NCI-H146 (cell line): Measurements from ENCODE around the gene RNF32.
"Not testable (repeated sequence)": the region's sequence is repeated elsewhere in the genome, so short reads cannot be mapped to it uniquely, and the experiment has no call there.

Experiments
- DNase-seq: peaks from one replicate; lab custom pipeline; 2025; lab: John Stamatoyannopoulos, UW

The RNF32 gene

DNA sequence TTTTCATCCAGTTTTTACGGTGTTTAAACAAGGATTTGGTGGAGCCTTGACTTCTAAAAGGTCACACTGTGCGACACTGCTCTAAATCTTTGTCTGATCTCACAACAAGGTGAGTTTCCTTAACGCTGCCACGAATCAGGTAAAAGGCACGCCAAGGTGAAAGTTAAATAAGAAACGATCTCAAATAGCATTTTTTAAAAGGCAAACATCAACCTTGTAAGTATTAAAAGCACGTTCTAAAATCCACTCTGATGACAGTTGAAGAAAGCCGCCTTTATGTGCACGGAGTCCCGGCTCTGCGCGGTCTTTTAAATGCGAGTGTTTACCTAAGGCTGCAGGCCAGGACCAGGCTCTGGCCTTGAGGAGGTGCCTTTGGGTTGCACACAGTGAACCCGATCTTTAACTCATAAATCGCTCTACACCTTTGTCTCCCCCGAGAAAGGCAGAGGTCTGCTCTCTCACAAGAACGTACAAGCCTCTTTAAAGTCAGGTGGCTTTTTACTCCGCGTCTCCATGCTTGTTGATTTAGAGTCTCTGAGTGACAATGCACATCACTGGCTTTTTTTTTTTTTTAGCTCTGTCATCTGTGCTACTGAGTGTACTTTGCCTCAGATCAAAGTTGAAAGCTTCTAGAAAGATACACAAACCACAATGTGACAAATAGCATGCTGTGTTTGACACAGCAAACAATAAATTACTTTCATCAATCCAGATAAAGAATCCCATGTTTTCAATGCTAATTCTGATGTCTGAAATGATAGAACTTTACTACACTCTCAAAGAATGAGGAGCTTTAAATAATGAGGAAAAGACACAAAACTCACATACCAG lies 25.9 kb upstream of the RNF32 start:
- peak; percentile 40 for DNase-seq

DNA sequence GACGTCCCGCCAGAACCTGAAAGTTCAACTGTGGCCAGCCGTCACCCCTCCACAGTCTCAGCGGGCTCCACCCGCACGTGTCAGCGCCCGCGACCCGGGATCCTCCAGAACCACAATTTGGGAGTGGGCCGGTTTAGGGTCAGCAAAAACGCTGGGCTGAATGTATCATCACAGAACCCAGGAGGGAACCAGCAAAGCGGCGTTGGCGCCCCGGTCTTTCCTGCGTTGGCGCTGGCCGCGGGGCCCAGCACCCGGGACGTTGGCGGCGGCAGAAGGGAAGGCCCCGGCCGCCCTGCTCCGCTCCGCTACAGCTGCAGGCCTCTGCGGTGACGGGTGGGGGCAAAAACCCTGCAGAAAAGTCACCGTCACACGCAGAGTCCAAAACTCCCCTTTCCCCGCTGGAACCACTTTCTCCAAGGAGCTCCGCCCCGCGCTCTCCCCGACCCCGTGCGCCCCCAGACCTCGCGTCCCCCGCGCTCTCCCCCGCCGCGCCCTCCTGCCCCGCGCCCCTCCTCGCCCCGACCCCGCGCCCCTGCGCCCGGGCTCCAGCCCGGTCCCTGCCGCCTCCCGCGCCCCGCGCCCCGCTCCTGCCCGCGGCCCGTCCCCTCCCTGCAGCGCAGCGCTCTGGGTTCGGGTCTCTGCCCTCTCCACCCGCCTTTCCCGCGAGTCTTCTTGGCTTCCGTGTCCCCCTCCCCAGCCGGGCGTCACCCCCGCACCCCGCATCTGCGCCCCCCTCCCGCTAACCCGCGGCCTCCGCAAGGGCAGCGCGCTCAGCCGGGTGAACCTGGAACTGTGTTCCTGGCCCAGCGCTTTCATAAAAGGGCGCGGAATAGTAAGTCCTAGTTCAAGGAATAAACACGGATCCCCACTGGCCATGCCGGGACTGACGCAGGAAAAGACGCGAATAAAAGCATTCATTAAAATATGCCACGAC lies 24.0 kb upstream of the RNF32 start:
- DNase-seq = no peak

- DNase-seq = no peak
Measured at GRCh38 chr7:156617215-156617614, 23.4 kb upstream of the RNF32 start.

DNA sequence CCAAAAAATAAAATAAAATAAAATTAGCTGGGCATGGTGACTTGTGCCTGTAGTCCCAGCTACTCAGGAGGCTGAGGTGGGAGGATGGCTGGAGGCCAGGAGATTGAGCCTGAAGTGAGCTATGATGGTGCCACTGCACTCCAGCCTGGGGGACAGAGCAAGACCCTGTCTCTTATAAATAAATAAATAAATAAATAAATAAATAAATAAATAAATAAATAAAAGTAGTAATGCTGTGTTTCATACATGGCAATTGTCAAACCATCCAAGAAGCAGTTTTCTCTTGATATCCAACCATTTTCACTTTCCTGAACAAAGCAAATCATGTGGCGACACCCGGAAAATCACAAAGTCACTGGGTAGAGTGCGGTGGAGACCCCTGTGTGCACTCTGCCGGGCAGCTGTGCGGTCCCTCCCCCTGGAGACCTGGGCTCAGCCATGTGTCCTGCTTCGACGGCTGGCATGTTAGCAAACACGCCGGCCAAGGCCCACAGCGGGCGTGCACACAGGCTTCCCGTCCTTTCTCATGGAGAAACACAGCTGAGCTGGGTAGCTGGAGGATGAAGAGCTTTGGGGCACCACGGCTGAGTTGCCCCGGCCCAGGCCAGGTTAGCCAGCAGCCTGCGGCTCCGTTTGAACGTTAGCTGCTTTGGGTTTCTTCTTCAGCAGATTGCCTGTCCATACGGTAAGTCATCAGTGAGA lies 22.3 kb upstream of the RNF32 start:
- DNase-seq = no peak

- DNase-seq = no peak
Measured at GRCh38 chr7:156618780-156619367, 21.7 kb upstream of the RNF32 start.

DNA sequence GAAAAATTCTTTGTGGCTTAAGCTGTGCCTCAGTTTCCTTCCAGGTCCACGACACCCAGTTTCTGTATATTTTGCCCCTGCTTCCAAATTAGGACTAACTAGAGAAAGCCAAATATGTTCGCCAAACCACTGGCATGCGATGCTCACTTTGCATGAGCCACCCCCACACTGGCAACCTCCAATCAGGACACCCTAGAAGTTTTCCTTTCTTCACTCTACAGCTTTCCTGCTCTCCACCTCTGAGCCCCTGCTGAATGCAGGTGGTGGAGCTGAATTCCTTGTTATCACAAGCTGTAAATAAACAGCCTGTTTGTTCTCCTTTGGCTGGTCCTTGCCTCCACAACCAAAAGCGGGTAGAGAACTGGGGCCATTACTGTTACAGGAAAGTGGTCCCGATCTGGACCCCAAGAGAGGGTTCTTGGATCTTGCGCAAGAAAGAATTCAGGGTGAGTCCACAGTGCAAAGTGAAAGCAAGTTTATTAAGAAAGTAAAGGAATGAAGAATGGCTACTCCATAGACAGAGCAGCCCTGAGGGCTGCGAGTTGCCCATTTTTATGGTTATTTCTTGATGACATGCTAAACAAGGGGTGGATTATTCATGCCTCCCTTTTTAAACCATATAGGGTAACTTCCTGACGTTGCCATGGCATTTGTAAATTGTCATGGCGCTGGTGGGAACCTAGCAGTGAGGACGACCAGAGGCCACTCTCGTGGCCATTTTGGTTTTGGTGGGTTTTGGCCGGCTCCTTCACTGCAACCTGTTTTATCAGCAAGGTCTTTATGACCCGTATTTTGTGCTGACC lies 20.9 kb upstream of the RNF32 start:
- DNase-seq = not testable (repeated sequence)

DNA sequence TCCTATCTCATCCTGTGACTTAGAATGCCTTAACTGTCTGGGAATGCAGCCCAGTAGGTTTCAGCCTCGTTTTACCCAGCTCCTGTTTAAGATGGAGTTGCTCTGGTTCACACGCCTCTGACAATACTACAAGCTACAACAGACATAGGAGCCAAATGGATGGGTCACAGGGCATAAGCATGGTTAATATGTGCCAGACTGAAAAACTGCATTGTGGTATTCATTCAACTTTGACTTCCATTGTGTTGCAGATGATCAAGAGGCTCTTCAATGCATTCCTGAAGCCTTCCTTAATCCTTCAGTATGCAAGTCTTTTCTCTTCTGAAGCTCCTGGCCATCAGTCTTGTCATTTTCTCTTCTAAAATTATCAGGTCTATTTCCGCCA lies 20.3 kb upstream of the RNF32 start:
- DNase-seq = no peak

- DNase-seq = no peak
Measured at GRCh38 chr7:156621652-156622051, 18.9 kb upstream of the RNF32 start.

DNA sequence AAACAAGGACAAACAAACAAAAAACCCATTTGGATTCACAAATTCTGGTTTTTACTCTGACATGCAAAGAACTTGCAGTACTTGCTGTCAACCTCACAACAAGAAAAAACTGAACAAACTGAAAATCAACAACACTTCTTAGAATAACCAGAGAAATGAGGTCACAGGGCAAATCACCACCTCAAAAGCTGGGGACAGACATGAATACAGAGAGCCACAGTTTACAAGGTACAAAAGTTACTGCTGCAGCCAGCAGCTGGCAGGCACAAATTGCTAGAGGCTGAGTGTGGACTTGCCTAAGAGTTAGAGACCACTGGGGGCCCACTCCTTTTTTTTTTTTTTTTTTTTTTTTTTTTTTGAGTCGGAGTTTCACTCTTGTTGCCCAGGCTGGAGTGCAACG lies 15.0 kb upstream of the RNF32 start:
- no peak for DNase-seq

GRCh38 chr7:156626220-156626895 lies 14.2 kb upstream of the RNF32 start:
- DNase-seq = no peak

GRCh38 chr7:156628562-156628961 lies 12.0 kb upstream of the RNF32 start:
- DNase-seq = no peak

DNA sequence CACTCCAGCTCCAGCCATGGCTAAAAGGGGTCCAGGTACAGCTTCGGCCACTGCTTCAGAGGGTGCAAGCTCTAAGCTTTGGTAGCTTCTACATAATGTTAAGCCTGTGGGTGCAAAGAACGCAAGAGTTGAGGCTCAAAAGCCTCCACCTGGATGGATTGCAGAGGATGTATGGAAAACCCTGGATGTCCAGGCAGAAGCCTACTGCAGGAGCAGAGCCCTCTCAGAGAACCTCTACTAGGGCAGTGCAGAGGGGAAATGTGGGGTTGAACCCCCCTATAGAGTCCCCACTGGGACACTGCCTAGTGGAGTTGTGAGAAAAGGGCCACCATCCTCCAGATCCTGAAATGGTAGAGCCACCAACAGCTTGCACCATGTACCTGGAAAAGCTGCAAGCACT lies 10.7 kb upstream of the RNF32 start:
- DNase-seq = no peak

GRCh38 chr7:156634117-156634516 lies 6.5 kb upstream of the RNF32 start:
- DNase-seq = no peak

DNA sequence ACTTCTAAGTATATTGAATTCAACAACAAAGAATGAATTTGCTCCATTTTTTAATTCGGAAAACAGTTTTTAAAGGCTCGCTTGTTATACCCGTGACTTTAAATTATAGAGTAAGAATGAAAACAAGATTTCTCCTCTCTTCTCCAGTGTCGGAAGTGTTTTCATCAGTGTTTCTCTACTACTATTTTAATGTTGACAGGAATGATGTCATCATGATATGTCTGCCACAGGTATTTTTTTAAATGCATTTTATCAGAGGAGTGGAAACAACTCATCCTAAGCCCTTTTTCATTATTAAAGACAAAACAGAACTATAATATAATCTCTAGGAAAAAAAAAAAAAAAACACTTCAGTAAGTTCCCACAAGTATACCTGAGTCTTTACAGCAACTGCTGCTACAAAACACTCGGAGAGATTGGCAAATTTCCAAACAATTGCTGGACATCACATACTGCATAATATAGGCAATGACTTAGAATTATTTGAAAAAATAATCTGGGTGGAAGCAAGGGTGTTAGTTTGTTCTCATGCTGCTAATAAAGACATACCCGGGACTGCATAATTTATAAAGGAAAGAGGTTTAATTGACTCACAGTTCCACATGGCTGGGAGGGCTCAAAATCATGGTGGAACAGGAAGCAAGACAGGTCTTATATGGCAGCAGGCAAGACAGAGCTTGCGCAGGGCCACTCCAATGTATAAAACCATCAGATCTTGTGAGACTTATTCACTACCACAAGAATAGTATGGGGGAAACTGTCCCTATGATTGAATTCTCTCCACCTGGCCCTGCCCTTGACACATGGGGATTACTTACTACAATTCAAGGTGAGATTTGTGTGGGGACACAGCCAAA lies 4.8 kb upstream of the RNF32 start:
- DNase-seq = no peak

- DNase-seq = not testable (repeated sequence)
Measured at GRCh38 chr7:156637093-156637492, 3.5 kb upstream of the RNF32 start.

GRCh38 chr7:156638443-156639077 lies 2.0 kb upstream of the RNF32 start:
- DNase-seq = no peak

- no peak for DNase-seq
Measured at GRCh38 chr7:156639426-156640256, 933 bp upstream of the RNF32 start.

GRCh38 chr7:156640949-156641485 lies 443 bp downstream of the RNF32 start:
- peak; percentile 60 for DNase-seq
